Measurements from ENCODE around the gene FAM50B. TPM values are rescaled to one million over a fixed set of nuclear protein-coding genes. Genes with fewer than 3 reads are reported as not detected.

The FAM50B gene, protein sequence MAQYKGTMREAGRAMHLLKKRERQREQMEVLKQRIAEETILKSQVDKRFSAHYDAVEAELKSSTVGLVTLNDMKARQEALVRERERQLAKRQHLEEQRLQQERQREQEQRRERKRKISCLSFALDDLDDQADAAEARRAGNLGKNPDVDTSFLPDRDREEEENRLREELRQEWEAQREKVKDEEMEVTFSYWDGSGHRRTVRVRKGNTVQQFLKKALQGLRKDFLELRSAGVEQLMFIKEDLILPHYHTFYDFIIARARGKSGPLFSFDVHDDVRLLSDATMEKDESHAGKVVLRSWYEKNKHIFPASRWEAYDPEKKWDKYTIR
- 1 to 10 TPM; 2.7 to 2.8 TPM for total RNA-seq
- polyA plus RNA-seq (2013, experiment 1 of 2), result 10.5 TPM
- polyA plus RNA-seq (2013, experiment 2 of 2), result 8.2 TPM
- total RNA-seq, result 2.6 to 17.7 (median 8.6) reads per million in 172 experiments

DNA sequence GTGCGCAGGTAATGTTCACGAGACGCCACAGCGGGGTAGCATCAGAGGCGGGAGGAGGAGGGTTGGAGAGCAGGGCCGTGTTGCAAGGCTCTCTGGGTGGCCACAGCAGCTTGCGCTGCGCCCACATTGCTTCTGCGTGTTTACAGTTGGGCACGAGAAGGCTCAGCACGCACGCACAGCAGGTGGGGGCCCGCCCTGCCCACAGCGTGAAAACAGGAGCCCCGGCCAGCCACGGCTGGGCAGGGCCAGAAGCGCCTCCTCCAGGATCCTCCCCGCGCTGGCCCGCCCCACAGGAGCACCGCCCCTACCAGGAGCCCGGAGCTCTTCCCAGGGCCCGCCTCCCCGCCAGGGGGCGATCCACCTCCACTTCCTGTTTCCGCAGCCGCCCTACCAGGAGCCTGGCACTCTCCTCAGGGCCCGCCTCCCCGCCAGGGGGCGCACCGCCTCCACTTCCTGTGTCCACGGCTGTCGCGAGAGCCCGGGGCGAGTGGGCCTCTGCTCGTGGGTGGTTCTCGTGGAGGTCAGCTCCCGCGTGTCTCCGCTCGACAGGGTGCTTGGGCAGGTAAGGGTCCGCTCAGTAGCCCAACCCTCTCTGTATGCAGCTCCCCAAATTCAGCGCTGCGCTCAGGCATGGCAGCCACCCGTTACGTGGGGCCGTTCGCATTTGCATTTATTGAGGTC, at the start of gene FAM50B:
FAM50B (plus strand) TSS at position 449 of the 681 bp plus-strand sequence. CDS start 439 bp downstream, outside the sequence.
- no peaks in the 10 kb centered on the region for H3K36me3 ChIP-seq (ENCODE audit: insufficient read depth, low read length)
- Mint-ChIP-seq H3K27me3 (no peaks in the 10 kb centered on the region), H3K9me3 (no peaks in the 10 kb centered on the region), H3K36me3 (ENCODE audit: low read depth) (no peaks in the 10 kb centered on the region), H3K4me3 (peak within 1 kb of the TSS; percentile 78), H3K27ac (peak within 1 kb of the TSS; percentile 83), H3K4me1 (ENCODE audit: low read depth) (peaks cover 20% of the 10 kb centered on the region)
- H3K27ac ChIP-seq (ENCODE audit: low read depth in 1 of 2, low read length in 2 of 2), result peak within 1 kb of the TSS in 1 of 2 donors; percentile 58
- TF ChIP-seq, protein P1, sequence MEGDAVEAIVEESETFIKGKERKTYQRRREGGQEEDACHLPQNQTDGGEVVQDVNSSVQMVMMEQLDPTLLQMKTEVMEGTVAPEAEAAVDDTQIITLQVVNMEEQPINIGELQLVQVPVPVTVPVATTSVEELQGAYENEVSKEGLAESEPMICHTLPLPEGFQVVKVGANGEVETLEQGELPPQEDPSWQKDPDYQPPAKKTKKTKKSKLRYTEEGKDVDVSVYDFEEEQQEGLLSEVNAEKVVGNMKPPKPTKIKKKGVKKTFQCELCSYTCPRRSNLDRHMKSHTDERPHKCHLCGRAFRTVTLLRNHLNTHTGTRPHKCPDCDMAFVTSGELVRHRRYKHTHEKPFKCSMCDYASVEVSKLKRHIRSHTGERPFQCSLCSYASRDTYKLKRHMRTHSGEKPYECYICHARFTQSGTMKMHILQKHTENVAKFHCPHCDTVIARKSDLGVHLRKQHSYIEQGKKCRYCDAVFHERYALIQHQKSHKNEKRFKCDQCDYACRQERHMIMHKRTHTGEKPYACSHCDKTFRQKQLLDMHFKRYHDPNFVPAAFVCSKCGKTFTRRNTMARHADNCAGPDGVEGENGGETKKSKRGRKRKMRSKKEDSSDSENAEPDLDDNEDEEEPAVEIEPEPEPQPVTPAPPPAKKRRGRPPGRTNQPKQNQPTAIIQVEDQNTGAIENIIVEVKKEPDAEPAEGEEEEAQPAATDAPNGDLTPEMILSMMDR (IDR thresholded peaks at IDR 0.05), result peak; percentile 89
- ATAC-seq (ENCODE audit: poor library complexity) (peak; percentile 94), DNase-seq (peak; percentile 84 to 96 (median 91))
- H3K9me3 ChIP-seq (ENCODE audit: control insufficient read depth in 1 of 2, insufficient read depth in 1 of 2, low read length in 2 of 2), result peaks cover 0 to 22% of the 10 kb centered on the region in 2 experiments
- ChIA-PET CTCF (interaction anchor here (0.6 to 2.2 kb wide), 20 partner anchors 8 to 1154 kb away, joined by 3 to 14 read pairs (median 3); partner anchors contain the start of gene RPP40), POLR2A (interaction anchor here (0.5 to 2.0 kb wide), 15 partner anchors 8 to 781 kb away, joined by 3 to 24 read pairs (median 6); partner anchors contain the start of genes ECI2, RIPK1 and TUBB2A)
- H3K27me3 ChIP-seq (ENCODE audit: control insufficient read depth in 1 of 2, insufficient read depth in 2 of 2, low read length in 2 of 2), result no peaks in the 10 kb centered on the region
- peak within 1 kb of the TSS; percentile 74 for H3K4me3 ChIP-seq (ENCODE audit: low read length)
- peaks cover 34% of the 10 kb centered on the region for H3K4me1 ChIP-seq (ENCODE audit: insufficient read depth, low read length)
- intact Hi-C loops (cut with DNase I, micrococcal nuclease), result loop anchor here (1.0 to 10.0 kb wide), 4 partner anchors 83 to 286 kb away; partner anchors contain the start of gene ECI2 (in 1 of the 2)

DNA sequence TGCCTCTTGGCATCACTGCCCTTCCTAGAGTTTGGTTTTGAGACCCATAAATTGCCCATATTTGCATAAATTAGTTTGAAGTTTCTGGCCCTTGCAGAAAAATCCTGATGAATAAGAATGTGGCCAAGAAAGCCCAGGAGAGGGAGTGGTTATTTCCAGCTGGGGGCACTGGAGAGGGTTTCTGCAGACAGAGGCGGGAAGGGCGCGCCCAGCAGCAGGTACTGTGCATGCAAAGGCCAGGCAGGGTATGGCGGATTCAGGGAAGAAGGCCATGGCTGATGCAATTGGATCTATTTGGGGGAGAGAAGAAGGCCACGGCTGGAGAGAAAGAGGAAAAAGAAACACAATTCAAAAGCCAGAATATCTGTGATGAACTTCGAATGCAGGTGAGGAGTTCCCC, 49.5 kb upstream of the FAM50B start:
- no peaks in the 10 kb centered on the region for H3K9me3 Mint-ChIP-seq
- no peak for ATAC-seq (ENCODE audit: poor library complexity)
- no peaks in the 10 kb centered on the region for H3K36me3 Mint-ChIP-seq (ENCODE audit: low read depth)
- Histone ChIP-seq H3K36me3 (ENCODE audit: insufficient read depth, low read length) (no peaks in the 10 kb centered on the region), H3K27ac (ENCODE audit: low read depth in 1 of 2, low read length in 2 of 2) (no peak overlapping the region), H3K4me1 (ENCODE audit: insufficient read depth, low read length) (no peaks in the 10 kb centered on the region), H3K27me3 (ENCODE audit: control insufficient read depth in 1 of 2, insufficient read depth in 2 of 2, low read length in 2 of 2) (no peaks in the 10 kb centered on the region), H3K9me3 (ENCODE audit: control insufficient read depth in 1 of 2, insufficient read depth in 1 of 2, low read length in 2 of 2) (no peaks in the 10 kb centered on the region), H3K4me3 (ENCODE audit: low read length) (no peak overlapping the region)
- no peaks in the 10 kb centered on the region for H3K4me1 Mint-ChIP-seq (ENCODE audit: low read depth)
- no peak overlapping the region for H3K27ac Mint-ChIP-seq
- H3K4me3 Mint-ChIP-seq, result no peak overlapping the region
- CTCF ChIA-PET, result interaction anchor here (0.6 kb wide), 1 partner anchor 9 kb away, joined by 3 read pairs; no protein-coding TSS in a partner anchor
- H3K27me3 Mint-ChIP-seq, result peaks cover 4% of the 10 kb centered on the region
- DNase-seq, result no peak
- TF ChIP-seq, protein P1 (IDR thresholded peaks at IDR 0.05), result no peak
- intact Hi-C loops (cut with DNase I, micrococcal nuclease), result no loop called here
- POLR2A ChIA-PET, result no interaction called here

DNA sequence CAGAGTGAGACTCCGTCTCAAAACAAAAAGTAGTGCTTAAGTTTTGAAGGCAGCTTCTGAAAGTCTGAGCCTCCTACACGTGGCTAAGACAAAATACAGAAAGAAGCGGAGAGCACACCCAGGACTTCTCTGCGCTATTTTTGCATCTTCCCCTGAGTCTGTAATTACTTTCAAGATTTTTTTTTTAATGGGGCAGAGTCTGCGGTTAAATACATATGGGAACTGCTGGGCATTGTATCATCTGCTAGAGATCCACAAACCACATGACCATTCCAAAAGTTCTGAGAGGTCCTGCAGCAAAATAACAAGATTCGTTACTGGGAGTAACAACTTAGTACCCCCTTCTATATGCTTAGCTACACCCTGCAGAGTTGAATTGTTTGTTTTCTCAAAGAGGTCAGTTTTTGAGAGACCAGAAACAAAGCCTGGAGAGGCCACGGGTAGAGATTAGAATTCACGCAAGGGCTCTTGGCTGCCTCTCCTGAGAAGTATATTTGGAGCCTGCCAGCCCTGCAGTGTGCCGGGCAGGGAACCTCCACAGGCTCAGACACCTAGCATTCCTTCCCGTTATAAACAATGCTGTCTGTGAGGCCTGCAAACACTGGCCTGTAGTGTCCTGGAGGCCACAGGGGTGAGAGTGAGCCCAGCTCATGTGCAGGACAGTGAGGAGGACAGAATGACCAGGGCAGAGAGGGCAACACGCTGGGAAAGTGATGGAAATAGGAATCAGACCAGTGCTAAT, 48.2 kb upstream of the FAM50B start:
- ChIA-PET POLR2A (no interaction called here), CTCF (no interaction called here)
- Histone ChIP-seq H3K27me3 (ENCODE audit: control insufficient read depth in 1 of 2, insufficient read depth in 2 of 2, low read length in 2 of 2) (no peaks in the 10 kb centered on the region), H3K4me1 (ENCODE audit: insufficient read depth, low read length) (no peaks in the 10 kb centered on the region), H3K36me3 (ENCODE audit: insufficient read depth, low read length) (no peaks in the 10 kb centered on the region), H3K4me3 (ENCODE audit: low read length) (no peak overlapping the region), H3K27ac (ENCODE audit: low read depth in 1 of 2, low read length in 2 of 2) (no peak overlapping the region), H3K9me3 (ENCODE audit: control insufficient read depth in 1 of 2, insufficient read depth in 1 of 2, low read length in 2 of 2) (no peaks in the 10 kb centered on the region)
- ATAC-seq (ENCODE audit: poor library complexity) (no peak), DNase-seq (no peak)
- Mint-ChIP-seq H3K9me3 (no peaks in the 10 kb centered on the region), H3K27me3 (peaks cover 4% of the 10 kb centered on the region), H3K4me3 (no peak overlapping the region), H3K27ac (no peak overlapping the region), H3K4me1 (ENCODE audit: low read depth) (no peaks in the 10 kb centered on the region), H3K36me3 (ENCODE audit: low read depth) (no peaks in the 10 kb centered on the region)
- intact Hi-C loops (cut with DNase I, micrococcal nuclease), result no loop called here
- TF ChIP-seq, protein P1 (IDR thresholded peaks at IDR 0.05), result no peak
